OCI-M2 (cell line): Measurements from ENCODE around the gene ETS2.
"Not testable (repeated sequence)": the region's sequence is repeated elsewhere in the genome, so short reads cannot be mapped to it uniquely, and the experiment has no call there.

Source experiments
- DNase-seq: peaks from one replicate; lab custom pipeline; 2025; ENCODE audit not compliant: unreplicated experiment; lab: John Stamatoyannopoulos, UW

Gene ETS2

DNA sequence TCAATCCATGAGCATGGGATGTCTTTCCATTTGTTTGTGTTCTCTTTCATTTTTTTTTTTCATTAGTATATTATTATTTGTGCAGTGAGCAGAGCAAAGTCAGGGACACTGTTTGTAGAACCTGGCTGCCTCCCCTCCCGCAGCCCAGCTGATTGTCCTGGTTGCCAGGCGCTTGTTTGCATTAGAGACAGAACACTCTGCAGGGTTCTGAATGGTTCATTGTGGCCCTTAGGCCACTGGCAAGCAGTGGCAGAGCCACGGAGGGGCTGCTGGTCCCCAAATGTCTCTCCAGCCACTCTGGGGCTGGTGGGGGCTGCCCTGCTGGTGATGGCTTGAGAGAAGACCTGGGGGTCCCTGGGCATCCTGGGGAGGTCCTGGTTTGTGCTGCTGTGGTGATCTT is 29.0 kb downstream of the ETS2 start:
- no peak for DNase-seq

DNA sequence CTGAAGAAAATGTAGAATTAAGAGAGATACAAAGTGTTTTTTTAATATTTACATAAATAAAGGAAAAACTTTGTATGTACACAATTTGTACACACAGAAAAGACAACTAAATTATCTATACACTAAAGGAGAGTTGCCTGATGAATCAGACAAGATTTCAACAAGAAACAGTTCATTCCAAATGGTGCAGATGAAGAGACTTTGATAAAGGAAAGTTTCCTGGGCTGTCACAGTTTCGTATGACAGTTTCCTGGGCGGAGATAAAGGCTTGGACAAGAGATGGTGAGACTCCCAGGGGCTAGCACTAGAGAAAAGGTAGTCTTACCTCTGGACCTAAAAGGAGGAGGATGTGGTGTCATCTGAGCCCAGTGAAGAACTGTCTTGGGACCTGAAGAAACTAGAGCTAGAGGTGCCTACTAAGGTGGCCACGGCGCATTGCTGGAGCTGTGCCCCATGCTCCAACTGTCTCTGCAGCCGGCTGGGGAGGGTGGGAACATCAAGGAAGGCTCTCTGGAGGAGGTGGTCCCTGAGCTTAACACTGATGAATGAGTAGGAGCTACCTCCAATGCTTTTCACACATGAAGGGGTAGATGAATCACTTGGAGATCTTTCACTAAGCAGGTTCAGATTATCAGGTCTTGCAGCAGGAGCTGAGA is 32.2 kb downstream of the ETS2 start:
- no peak for DNase-seq

DNA sequence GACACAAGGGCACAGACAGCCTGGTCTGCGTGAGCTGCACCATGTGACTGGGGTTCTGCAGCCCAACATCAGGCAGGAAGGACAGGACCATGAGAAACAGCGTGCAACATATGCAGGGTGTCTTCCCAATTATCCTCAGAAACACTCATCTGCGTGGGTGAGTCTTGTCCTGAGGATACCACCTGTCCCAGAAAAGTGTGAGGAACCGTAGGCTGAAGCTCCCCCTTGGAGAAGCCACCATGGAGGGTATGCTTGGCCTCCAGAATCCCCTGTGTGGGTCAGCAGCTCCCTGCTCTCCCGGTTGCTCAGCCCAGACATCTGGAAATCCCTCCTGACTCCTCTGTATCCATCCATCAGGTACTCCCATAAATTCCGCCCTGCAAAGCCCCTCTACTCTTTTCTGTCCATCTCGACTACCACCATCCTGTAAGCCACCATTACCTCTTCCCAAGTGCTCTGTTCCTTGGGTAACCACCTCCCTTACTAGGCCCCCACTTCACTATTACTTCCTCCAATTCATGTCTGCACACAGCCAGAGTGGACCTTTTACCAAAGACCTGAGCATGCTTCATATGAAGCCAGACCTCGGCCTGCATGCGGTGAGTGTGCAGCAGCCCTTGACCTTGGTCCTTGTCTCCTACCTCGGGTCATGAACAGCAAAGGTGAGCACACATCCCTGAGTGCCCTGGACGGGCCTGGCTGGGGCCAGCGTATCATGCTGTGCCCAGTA is 33.0 kb downstream of the ETS2 start:
- DNase-seq, result no peak

DNA sequence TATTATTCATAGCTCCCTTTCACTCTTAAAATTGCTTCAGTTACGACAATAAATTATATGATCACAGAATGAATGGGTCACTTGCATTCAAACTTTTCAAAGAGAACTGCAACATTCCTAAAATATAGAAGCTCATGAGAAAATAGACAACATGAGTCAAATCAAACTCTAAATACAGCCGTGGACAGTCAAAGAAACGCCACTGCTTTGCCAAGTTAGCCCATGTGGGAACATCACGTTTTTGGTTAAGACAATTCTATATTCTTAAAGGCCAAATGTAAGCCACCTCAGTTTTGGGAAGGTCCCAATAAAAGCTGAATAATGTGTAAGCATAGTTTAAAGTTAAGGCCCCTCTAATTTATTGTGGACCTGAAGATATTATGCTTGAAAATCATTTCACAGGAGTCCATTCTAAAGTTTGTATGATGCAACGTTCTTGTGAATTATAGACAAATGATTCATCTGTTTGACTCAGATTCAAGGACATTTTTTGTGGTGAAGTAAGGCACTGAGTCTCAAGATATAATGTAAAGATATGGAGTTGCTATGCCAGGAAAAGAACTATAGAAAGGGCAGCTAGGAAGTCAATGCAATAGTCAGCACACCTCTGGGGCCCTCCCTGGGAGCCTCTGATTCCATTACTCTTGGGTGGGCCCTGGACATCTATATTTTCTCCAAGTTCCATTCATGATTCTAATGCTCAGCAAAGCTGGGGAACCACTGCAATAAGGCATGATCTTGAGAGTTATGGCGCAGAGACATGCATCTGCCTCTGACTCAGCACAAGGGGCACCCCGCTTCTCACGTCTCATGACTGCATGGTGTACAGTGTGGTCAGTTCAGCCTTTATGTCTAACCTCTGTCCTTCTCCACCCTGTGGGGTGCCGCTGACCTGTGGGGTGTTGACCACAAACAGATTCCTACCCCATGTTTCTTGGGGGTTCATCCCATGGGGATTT is 33.9 kb downstream of the ETS2 start:
- DNase-seq, result no peak

DNA sequence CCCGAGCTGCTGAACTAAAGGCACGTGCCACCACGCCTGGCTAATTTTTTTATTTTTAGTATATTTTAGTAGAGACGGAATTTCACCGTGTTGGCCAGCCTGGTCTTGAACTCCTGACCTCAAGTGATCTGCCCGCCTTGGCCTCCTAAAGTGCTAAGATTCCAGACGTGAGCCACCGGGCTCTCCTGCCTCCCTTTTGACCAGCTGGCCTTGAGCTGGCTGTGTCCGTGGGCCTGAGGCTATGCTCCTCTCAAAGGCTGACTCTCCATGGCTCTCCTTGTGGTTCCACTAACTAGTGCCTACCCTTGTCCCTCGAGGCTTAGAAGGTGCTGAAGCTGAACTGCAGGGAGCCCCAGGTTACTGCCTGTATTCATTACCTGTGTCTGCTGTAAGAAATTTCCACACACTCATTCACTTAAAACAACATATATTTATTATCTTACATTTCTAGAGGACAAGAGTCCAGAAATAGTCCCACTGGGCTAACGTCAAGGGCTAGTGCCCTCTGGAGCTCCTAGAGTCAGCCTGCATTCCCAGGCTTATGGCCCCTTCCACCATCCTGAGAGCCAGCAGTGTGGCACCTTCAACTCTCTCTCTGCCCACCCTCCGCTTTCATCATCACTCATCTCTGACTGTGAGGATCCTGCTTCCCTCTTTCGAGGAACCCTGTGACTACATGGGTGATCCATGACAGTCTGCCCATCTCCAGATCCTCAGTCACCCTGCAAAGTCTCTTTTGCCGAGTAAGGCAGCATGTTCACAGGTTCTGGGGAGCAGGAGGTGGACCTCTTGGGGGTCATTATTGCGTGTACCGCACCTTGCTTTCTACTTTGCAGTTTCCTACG is 34.9 kb downstream of the ETS2 start:
- DNase-seq, result no peak

DNA sequence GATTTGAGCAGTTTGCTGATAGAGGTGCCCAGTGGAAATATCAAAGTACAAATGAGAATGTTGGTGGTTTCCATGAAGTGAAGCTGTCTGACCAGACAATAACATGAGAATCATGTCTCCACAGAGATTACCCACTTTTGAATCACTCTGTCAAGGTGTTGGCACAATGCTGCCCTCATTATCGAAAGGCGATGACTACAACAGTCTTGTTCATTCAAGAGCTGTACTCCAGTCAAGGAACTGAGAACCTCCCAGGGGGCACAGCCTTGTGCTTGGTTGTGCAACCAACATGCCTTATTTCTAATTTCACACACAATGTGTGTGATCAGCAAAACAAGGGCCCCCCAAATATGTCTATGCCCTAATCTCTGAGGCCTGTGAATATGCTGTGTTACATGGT is 35.7 kb downstream of the ETS2 start:
- no peak for DNase-seq

DNA sequence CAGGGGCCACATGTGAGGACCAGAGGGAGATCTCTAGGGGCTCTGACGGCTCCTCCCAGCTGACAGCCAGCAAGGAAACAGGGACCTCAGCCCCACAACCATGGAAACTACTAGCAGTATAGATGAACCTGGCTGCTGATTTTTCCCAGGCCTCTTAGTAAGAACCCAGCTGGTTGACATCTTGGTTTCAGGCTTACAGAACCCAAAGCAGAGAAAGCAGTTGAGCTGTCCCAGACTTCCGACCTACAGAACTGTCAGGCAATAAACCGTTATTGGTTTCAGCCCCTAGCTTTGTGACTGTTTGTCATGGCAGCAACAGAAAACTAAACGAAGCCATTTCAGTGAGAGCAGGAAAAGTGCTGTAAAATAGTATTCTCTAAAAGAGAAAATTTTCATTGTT is 36.4 kb downstream of the ETS2 start:
- DNase-seq, result no peak

DNA sequence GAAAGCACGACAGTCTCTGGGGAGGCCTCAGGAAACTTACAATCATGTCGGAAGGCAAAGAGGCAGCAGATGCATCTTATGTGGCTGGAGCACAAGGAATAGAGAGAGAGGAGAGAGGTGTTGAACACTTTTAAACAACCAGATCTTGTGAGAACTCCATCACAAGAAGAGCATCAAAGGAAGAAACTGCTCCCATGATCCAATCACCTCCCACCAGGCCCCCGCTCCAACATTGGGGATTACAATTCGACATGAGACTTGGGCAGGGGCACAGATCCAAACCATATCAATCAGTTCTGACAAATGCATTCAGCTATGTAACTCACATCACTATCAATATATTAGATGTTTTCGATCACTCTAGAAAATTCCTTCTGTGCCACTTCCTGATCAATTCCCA is 37.6 kb downstream of the ETS2 start:
- DNase-seq, result no peak

DNA sequence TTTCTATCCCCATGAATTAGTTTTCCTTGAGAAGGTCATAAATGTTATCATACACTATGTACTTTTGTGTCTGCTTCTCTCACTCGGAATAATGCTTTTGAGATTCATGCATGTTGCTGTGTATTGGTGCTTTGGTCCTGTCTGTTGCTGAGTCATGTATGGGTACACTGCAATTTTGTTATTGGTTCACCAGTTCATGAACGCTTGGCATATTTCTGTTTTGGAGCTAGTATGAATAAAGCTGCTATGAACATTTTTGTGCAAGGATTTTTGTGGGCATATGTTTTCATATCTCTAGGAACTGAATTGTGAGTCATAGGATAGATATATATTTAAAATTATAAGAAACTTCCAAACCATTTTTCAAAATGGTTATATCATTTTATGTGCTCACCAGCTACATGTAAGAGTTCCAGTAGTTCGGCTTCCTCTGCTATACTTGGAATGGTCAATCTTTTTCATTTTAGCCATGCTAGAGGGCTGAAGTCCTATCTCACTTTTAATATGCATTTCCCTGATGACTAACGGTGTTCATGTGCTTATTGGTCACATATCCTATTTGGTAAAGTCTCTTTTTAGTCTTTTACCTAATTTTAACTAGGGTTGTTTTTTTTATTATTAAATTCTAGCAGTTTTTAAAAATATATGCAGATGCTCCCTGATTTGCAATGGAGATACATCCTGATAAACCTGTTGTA is 38.2 kb downstream of the ETS2 start:
- no peak for DNase-seq

DNA sequence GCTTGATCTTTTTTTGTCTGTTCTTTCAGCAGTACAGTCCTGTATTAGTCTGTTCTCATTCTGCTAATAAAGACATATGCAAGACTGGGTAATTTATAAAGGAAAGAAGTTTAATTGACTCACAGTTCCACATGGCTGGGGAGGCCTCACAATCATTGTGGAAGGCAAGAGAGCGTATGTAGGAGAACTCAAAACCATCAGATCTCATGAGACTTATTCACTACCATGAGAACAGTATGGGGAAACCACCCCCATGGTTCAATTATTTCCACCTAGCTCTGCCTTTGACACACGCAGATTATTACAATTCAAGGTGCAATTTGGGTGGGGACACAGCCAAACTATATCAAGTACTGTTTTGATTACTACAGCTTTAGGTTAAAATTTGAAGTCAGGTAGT is 39.6 kb downstream of the ETS2 start:
- not testable (repeated sequence) for DNase-seq

DNA sequence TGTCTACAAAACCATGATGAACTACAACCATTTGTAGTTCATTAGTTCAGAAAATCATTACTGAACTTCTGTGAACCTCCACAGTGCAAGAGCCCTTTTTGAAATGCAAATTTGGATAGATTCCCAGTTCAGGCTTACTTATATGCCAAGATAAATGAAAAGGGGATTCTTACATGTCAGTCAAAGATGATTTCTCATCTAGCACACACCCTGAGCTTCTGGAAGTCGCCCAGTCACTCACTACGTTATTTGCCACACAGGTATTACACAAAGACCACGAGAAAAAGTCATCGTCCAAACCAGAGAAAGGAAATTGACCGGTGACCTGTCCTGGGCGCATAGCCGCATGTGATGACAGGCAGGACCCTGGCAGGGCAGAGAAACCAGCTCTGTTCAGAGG is 41.8 kb downstream of the ETS2 start:
- DNase-seq, result no peak

DNA sequence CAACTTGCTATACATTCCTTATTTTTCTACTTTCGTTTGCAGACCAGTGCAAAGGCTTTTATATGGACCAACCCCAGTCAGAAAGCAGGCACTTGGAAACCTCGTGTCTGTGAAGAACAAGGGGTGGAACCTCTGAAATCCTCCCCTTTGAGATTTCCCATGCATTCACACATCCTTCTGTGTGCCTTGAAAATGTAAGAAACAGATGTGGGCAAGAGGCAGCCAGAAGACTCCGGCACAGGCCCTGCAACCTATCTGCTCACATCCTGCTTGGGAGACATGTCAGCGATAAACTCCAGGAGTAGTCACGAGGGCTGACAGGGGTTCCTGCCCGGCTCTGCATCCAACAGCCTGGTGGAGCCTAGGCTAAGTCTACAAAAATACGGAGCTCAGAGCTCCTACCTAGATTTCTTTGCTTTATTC is 42.5 kb downstream of the ETS2 start:
- DNase-seq, result no peak

DNA sequence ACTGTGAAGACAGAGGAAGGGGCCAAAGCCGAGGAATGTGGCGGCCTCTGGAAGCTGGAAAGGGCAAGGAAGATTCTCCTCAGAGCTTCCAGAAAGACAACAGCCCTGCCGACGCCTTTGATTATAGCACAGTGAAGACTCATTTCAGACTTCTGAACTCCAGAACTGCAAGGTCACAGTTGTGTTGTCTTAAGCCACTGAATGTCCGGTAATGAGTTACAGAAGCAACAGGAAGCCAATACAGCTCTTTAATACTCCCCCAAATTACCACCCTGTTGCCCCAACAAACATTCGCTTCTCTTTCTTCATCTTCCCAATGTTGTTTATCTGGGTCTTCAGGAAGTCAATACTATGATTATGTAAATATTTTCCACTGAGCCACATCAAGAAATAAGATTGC is 44.0 kb downstream of the ETS2 start:
- no peak for DNase-seq

DNA sequence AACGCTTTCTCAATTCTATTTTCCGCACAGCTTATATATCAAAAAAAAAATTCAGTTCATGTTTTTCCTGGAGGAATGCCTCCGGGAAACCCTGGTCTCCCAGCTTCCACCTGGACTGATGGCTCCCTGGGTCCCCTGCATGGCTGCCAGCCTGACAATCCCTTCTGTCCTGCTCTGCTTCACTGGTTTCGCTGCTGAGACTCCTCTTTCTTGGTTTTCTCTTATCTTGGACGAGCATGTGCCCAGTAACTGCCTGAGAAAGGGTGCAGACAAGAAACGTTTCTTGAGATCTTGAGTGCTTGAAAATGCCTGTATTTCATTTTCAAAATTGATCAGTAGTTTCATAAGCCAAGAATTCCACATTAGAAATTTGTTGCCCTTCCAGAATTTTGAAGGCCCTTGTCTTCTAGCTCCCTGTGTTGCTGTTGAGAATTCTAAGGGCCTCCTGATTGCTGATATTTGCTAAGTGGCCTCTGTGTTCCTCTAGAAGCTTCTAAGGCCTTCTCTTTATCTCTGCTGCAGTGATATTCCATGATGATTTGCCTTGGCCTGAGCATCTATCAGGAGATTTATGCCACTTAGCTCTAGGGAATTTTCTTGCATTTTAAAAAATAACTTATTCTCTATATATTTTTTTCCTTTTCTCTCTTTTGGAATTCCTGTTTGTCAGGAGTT is 44.7 kb downstream of the ETS2 start:
- peak; percentile 66 for DNase-seq

DNA sequence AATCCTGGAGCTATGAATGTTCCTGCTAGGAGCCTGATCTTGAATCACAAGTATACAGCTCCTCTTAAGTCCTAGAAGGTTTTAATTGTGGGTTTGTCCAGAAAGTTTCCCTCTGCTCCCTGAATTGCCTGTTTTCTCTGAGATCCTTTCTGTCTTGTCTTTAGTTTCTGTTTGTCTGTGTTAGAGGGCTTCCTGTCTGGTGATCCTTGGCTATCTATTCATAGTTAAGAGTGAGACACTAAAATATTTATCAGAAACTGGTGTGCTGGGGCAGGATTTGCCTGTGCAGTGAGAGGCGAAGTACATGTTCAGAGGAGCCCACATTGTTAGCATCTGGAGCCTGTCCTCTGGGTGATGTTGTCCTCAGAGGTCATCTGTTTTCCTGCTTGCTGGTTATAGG is 45.4 kb downstream of the ETS2 start:
- DNase-seq, result no peak

DNA sequence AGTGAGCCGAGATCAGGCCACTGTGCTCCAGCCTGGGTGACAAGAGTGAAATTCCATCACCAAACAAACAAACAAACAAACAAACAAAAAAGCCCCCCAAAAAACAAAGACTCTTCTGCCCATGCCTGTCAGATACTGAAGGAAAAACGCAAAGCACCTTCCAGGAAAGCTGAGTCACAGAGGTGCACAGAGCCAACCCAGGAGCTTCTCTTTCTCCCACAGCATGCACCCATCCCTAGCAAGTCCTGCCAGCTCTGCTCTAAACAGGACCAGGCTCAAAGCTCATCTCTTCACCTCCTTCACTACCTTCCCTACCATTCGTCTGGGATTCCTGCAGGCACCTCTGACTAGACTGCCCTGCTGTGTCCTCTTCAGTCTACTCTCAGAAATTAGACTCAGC is 46.5 kb downstream of the ETS2 start:
- DNase-seq, result no peak

DNA sequence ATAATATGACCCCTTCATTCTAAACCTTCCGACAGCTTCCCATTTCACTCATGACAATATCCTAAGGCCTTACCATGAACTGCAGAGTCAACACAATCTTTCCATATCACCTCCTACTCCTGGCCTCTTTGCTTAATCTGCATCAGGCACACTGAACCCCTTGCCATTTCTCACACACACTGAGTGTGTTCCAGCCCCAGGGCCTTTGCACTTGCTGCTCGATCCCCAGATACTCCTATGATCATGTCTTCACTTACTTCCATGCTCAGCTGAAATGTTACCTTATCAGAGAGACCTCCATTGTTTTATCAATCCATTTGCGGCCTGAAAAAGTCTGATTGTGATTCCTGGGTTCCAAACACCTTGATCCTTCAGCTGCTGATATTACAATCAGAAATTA is 47.0 kb downstream of the ETS2 start:
- no peak for DNase-seq

DNA sequence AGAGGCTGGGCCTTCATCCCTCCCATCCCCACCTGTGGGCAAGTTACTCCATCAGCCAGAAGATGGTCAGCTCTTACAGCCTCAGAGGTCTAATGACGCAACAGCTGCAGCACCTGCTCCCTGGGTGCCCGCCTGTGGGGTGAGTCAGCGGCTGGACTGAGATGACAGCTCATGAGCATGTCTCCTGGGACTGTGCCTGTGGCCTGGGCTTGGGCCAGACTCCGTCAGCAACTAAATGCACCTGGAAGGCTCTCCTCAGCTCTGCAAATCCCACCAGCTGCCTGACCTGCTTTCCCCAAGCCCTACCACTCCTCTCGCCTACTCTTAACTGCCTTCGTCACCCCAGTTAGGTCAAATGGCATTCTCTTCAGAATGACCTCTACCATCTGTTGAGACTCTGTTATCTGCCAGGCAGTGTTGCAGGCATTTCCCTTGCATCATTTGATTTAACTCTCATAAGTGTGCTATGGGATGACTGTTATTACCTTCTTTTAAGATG is 47.7 kb downstream of the ETS2 start:
- no peak for DNase-seq

DNA sequence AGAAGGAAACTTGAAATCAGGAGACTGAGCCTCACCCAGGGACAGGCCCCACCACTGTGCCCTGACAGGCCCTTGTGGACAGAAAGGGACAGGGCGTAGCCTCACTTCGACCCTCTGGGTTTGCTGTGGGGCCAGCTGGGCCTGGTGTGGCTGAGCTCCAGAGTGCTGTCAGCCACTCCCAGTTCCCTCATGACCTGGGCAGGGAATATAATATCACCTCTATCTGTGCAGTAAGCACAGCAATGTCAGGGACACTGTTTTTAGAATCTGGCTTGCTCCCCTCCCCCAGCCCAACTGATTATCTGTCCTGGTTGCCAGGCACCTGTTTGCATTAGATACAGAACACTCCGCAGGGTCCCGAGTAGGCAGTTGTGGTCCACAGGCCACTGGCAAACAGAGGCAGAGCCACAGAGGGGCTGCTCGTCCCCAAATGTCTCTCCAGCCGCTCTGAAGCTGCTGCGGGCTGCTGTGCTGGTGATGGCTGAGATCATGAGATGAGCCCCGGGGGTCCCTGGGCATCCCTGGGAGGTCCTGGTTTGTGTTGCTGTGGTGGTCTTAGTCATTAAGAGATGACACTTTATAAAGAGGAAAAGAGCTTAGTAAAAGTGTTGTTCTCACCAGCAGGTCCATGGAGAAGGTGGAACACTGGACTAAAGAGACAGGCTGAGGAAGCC is 51.6 kb downstream of the ETS2 start:
- no peak for DNase-seq
